Upper lobe of left lung (tissue), 4 donors: Measurements from ENCODE around the gene PTPRM.

Experiments used
- POLR2A ChIP-seq, 4 donors: fragments of 450-650 bp; IDR thresholded peaks; one replicate each; pipeline ENCODE4 v1.5.1; 2016 to 2017; ENCODE audit warnings: antibody characterized with exemption in 4 of 4, mild to moderate bottlenecking in 2 of 4
- POLR2AphosphoS5 ChIP-seq, 2 donors: sonication (generic); formaldehyde crosslinking; IDR thresholded peaks; one replicate each; pipeline ENCODE4 v1.5.1; 2017; ENCODE audit warnings: antibody characterized with exemption in 2 of 2
- TF ChIP-seq, protein P1 (sequence below), 6 experiments: fragments of 450-650 bp in 4 of 6; fragments of 200-600 bp in 2 of 6; sonication (generic) in 2 of 6; IDR thresholded peaks; one replicate each; pipeline ENCODE4 v1.5.1; 2016 to 2019; ENCODE audit warnings: antibody characterized with exemption in 6 of 6

DNA sequence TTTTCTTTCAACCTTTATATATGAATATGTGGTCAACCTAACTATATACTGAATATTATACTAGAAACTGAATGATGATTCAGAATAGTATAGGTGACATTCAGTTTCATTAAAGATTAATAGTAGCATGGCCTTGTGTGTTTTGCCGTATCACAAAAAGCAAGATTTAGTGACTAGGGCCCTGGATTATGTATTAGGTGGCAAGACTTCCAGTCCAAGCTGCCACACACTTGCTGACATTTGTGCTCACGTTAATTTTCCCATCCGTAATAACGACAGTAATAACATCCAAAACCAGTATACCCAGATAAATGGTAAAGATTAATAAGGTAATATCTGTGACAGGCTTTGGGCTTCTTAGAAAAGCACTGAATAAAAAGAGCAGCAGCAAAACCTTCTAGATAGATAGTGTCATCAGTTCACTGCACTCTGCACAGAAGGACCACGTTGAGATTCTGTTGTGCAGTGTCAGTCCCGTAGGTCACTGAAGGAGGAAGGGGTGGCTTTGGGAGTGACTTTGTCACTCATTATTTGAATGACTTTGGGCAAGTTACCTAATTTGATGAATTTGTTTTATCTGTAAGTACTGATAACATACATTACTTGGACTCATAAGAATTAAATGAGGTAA lies 451.7 kb downstream of the PTPRM start:
- TF ChIP-seq, protein P1, sequence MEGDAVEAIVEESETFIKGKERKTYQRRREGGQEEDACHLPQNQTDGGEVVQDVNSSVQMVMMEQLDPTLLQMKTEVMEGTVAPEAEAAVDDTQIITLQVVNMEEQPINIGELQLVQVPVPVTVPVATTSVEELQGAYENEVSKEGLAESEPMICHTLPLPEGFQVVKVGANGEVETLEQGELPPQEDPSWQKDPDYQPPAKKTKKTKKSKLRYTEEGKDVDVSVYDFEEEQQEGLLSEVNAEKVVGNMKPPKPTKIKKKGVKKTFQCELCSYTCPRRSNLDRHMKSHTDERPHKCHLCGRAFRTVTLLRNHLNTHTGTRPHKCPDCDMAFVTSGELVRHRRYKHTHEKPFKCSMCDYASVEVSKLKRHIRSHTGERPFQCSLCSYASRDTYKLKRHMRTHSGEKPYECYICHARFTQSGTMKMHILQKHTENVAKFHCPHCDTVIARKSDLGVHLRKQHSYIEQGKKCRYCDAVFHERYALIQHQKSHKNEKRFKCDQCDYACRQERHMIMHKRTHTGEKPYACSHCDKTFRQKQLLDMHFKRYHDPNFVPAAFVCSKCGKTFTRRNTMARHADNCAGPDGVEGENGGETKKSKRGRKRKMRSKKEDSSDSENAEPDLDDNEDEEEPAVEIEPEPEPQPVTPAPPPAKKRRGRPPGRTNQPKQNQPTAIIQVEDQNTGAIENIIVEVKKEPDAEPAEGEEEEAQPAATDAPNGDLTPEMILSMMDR (IDR thresholded peaks at IDR 0.05), result no peak
- no peak for TF ChIP-seq POLR2A (IDR thresholded peaks at IDR 0.05)
- TF ChIP-seq POLR2AphosphoS5 (IDR thresholded peaks at IDR 0.05), result no peak
